Tibial nerve (tissue), 4 donors: ENCODE results near the gene POLA1. TPM values are rescaled to one million over a fixed set of nuclear protein-coding genes. Genes with fewer than 3 reads are reported as not detected.

Experiments
- DNase-seq, 2 donors: peaks; one replicate each; pipeline ENCODE4 v3.0.0-alpha.2; 2019; ENCODE audit warnings: low spot score in 2 of 2
- H3K27ac ChIP-seq, 4 donors: fragments of 200-600 bp; sonication (generic) in 3 of 4; one replicate each; pipeline ENCODE4 v1.5.1; 2017 to 2019; ENCODE audit warnings: mild to moderate bottlenecking in 1 of 4
- H3K27me3 ChIP-seq, 2 donors: fragments of 200-600 bp; sonication (generic) in 1 of 2; one replicate each; pipeline versions ENCODE4 v1.5.1 to v1.6.0; 2017 to 2019
- H3K36me3 ChIP-seq, 3 donors: fragments of 200-600 bp; sonication (generic); one replicate each; pipeline ENCODE4 v1.5.1; 2018 to 2019
- H3K4me1 ChIP-seq, 4 donors: fragments of 200-600 bp; sonication (generic) in 3 of 4; one replicate each; pipeline ENCODE4 v1.5.1; 2017 to 2019
- H3K4me3 ChIP-seq, 4 donors: fragments of 200-600 bp; sonication (generic) in 3 of 4; one replicate each; pipeline ENCODE4 v1.5.1; 2017 to 2019; ENCODE audit warnings: mild to moderate bottlenecking in 1 of 4, moderate library complexity in 1 of 4
- H3K9me3 ChIP-seq, 4 donors: fragments of 200-600 bp; sonication (generic) in 3 of 4; one replicate each; pipeline ENCODE4 v1.5.1; 2017 to 2019
- EP300 ChIP-seq, 2 donors: sonication (generic); formaldehyde crosslinking; IDR thresholded peaks; one replicate each; pipeline ENCODE4 v1.6.1; 2017; ENCODE audit warnings: antibody characterized with exemption in 2 of 2, mild to moderate bottlenecking in 1 of 2
- POLR2A ChIP-seq, 2 donors: fragments of 450-650 bp; IDR thresholded peaks; one replicate each; pipeline ENCODE4 v1.6.1; 2017; ENCODE audit warnings: antibody characterized with exemption in 2 of 2, mild to moderate bottlenecking in 2 of 2, moderate library complexity in 2 of 2
- WGBS, 2 donors: methylation state at CpG; one replicate each; pipeline ENCODE4 v1.1.5; 2018; 5-methylcytosine and 5-hydroxymethylcytosine counted together
- total RNA-seq, 4 donors: library from RNA; depleted of rRNA; stranded (reverse); fragments of >200 nt; gene quantifications; one replicate each; pipeline ENCODE4 v1.1.0, GENCODE V29; 2016
- TF ChIP-seq, protein P1 (sequence below), 5 experiments: fragments of 200-600 bp in 3 of 5; fragments of 450-650 bp in 2 of 5; sonication (generic) in 3 of 5; IDR thresholded peaks; one replicate each; pipeline ENCODE4 v1.5.1; 2016 to 2019; ENCODE audit warnings: antibody characterized with exemption in 5 of 5, mild to moderate bottlenecking in 3 of 5, moderate library complexity in 2 of 5

POLA1 gene
- total RNA-seq, 4 donors from 2014 or later = 8.6 to 27.8 (median 13.7) TPM

DNA sequence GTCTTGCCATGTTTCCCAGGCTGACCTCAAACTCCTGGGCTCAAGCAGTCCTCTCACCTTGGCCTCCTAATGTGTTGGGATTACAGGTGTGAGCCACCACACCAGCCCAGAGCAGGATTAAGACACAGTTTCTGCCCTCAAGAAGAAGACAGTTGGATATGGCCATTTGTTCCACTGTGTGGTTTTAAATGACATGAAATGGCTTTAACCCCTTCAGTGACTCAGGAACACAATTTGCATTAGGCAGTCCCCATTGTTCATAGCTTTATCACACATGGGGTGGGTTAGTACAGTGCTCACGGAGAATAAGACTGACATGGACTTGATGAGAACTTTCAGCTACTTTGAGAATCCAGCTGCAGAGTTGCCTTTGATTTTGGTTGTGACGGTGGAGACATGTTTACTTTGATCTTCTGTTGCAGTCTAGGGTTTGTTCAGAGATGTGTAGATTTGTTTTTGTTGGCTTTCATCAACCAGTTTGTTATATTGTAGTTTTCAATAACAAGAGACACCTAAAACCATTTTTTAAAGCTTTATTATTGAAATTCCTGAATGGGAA is 261.7 kb downstream of the POLA1 start:
- Histone ChIP-seq H3K36me3 (no peaks in the 10 kb centered on the region), H3K27ac (no peak overlapping the region), H3K4me1 (no peaks in the 10 kb centered on the region), H3K27me3 (no peaks in the 10 kb centered on the region), H3K4me3 (no peak overlapping the region), H3K9me3 (no peaks in the 10 kb centered on the region)
- 84 to 93% methylated on average over 2 of the region's 2 CpGs for WGBS, 2 donors
- TF ChIP-seq EP300 (IDR thresholded peaks at IDR 0.05) (no peak), POLR2A (IDR thresholded peaks at IDR 0.05) (no peak)
- TF ChIP-seq, protein P1, sequence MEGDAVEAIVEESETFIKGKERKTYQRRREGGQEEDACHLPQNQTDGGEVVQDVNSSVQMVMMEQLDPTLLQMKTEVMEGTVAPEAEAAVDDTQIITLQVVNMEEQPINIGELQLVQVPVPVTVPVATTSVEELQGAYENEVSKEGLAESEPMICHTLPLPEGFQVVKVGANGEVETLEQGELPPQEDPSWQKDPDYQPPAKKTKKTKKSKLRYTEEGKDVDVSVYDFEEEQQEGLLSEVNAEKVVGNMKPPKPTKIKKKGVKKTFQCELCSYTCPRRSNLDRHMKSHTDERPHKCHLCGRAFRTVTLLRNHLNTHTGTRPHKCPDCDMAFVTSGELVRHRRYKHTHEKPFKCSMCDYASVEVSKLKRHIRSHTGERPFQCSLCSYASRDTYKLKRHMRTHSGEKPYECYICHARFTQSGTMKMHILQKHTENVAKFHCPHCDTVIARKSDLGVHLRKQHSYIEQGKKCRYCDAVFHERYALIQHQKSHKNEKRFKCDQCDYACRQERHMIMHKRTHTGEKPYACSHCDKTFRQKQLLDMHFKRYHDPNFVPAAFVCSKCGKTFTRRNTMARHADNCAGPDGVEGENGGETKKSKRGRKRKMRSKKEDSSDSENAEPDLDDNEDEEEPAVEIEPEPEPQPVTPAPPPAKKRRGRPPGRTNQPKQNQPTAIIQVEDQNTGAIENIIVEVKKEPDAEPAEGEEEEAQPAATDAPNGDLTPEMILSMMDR (IDR thresholded peaks at IDR 0.05) = no peak
- no peak for DNase-seq

DNA sequence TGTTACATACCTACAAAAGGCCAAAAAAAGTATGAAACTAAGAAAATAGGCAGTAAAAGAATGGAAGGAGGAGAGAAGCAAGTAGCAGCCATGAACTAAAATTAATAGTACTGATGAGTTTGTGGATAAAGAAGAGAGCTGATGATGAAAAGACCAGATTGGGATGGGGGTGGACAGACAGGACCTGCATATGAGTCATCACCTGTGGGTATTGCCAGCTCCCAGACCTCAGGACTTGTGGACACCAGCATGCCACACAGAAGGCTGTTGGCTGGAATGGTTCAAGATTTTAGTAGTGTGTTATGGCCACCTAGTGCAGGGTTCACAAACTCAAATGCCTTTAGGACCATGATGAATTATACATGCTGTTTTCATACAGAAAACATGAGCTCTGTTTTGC is 263.1 kb downstream of the POLA1 start:
- no peaks in the 10 kb centered on the region for H3K9me3 ChIP-seq
- H3K27me3 ChIP-seq = no peaks in the 10 kb centered on the region
- H3K4me3 ChIP-seq = no peak overlapping the region
- DNase-seq = no peak
- TF ChIP-seq, protein P1 (IDR thresholded peaks at IDR 0.05) = no peak
- TF ChIP-seq POLR2A (IDR thresholded peaks at IDR 0.05) = no peak
- no peak for TF ChIP-seq EP300 (IDR thresholded peaks at IDR 0.05)
- no peak overlapping the region for H3K27ac ChIP-seq
- no peaks in the 10 kb centered on the region for H3K4me1 ChIP-seq
- no peaks in the 10 kb centered on the region for H3K36me3 ChIP-seq

DNA sequence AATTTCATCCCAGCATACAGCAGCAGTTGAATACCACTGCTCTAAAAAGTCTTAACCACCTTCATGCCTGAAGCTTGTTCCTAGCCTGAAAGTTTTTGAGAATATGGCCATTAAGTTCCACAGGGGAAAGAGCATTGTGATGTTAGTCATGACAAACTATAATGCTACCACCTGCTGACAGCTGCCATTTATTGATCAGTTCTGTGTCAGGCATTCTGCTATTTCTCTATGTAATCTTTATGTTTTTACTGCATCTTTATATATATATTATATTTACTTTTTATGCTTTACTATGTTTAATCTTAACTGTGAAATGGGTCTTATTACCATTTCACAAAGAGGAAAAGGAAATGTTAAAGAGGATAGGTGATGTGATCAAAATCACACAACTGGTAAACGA is 268.1 kb downstream of the POLA1 start:
- WGBS, 2 donors = 62 to 96% methylated on average over 1 of the region's 1 CpG
- no peaks in the 10 kb centered on the region for H3K4me1 ChIP-seq
- H3K27me3 ChIP-seq = no peaks in the 10 kb centered on the region
- H3K27ac ChIP-seq = no peak overlapping the region
- TF ChIP-seq EP300 (IDR thresholded peaks at IDR 0.05) (no peak), POLR2A (IDR thresholded peaks at IDR 0.05) (no peak)
- TF ChIP-seq, protein P1 (IDR thresholded peaks at IDR 0.05) = no peak
- no peak for DNase-seq
- no peaks in the 10 kb centered on the region for H3K36me3 ChIP-seq
- no peaks in the 10 kb centered on the region for H3K9me3 ChIP-seq
- no peak overlapping the region for H3K4me3 ChIP-seq

DNA sequence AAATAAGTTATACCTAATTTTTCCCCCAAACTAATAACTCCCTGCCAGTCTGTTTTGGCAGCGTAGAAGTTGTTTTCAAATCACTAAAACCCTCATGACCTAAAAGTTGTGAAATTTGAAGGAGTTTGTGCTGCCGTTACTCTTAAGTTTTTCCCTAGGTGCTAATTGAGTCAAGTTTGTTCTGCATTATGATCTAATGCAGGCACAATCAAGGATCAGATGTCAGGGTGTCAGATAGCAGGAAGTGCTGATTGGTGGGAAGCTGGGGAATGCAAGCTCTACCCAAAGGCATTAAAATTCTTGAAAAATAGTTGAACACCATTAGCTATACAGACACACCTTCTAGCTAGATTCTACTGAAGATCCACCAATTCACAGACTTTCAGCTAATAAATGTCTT is 270.1 kb downstream of the POLA1 start:
- Histone ChIP-seq H3K4me1 (no peaks in the 10 kb centered on the region), H3K27me3 (no peaks in the 10 kb centered on the region), H3K9me3 (no peaks in the 10 kb centered on the region), H3K4me3 (no peak overlapping the region), H3K36me3 (no peaks in the 10 kb centered on the region), H3K27ac (no peak overlapping the region)
- TF ChIP-seq POLR2A (IDR thresholded peaks at IDR 0.05) = no peak
- TF ChIP-seq, protein P1 (IDR thresholded peaks at IDR 0.05) = no peak
- TF ChIP-seq EP300 (IDR thresholded peaks at IDR 0.05) = peak in 1 of 2 donors; percentile 33
- WGBS, 2 donors = 76 to 82% methylated on average over 2 of the region's 2 CpGs
- DNase-seq = peak in 1 of 2 donors; percentile 4

DNA sequence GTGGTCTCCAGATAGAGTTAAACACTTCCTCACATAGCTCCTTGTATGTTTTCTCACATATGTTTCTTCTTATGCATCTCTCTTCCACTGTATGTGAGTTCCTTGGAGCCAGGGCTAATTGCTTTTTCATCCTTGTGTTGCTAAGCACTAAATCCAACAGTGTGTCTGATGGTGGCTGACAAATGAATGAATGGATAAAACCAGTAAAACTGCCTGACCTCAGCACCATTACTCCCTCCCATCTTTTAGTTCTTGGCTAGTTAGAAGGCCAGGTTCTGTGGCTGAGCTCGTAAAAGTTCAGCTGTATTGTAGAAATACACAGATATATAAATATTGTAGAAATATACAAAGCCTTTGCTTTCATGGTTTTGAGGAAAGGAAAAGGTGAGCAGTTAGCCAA is 271.7 kb downstream of the POLA1 start:
- Histone ChIP-seq H3K27ac (no peak overlapping the region), H3K36me3 (no peaks in the 10 kb centered on the region), H3K4me3 (no peak overlapping the region), H3K9me3 (no peaks in the 10 kb centered on the region), H3K4me1 (no peaks in the 10 kb centered on the region), H3K27me3 (no peaks in the 10 kb centered on the region)
- no peak for DNase-seq
- TF ChIP-seq POLR2A (IDR thresholded peaks at IDR 0.05) (no peak), EP300 (IDR thresholded peaks at IDR 0.05) (no peak)
- TF ChIP-seq, protein P1 (IDR thresholded peaks at IDR 0.05) = no peak
- 75 to 77% methylated on average over 1 of the region's 1 CpG for WGBS, 2 donors
